GM10248 (cell line): ENCODE measurements around the gene SOCS3.

Source experiments
- CTCF ChIA-PET: fragments of 300-600 bp; sonication (Branson Sonifier 250); formaldehyde crosslinking; extraction: SDS; loops from one replicate; lab custom pipeline; 2021; ENCODE audit warnings: antibody characterized with exemption; lab: Yijun Ruan, JAX
- POLR2A ChIA-PET: fragments of 350-650 bp; sonication (Branson Sonifier 250); formaldehyde crosslinking; extraction: SDS; loops from one replicate; lab custom pipeline; 2020; ENCODE audit warnings: antibody characterized with exemption; lab: Yijun Ruan, JAX
- DNase-seq: peaks from one replicate; pipeline ENCODE4 v3.0.0; 2012; ENCODE audit errors: extremely low spot score
- CTCF ChIP-seq: IDR thresholded peaks from 2 replicates; pipeline ENCODE4 v1.5.1; 2012; ENCODE audit warnings: mild to moderate bottlenecking, low read depth; ENCODE audit errors: extremely low read depth, missing control alignments, control extremely low read depth

Gene SOCS3

GRCh38 chr17:78403822-78404221 lies 43.9 kb upstream of the SOCS3 start:
- ChIA-PET POLR2A (no interaction called here), CTCF (interaction anchor here (2.7 to 6.3 kb wide), 2 partner anchors 13 to 18 kb away, joined by 7 to 29 read pairs; no protein-coding TSS in a partner anchor)
- no peak for TF ChIP-seq CTCF
- no peak for DNase-seq

GRCh38 chr17:78401891-78402290 lies 42.0 kb upstream of the SOCS3 start:
- no peak for TF ChIP-seq CTCF
- ChIA-PET CTCF (interaction anchor here (0.7 to 6.3 kb wide), 6 partner anchors 11 to 317 kb away, joined by 3 to 29 read pairs (median 6); partner anchors contain the start of gene SOCS3), POLR2A (no interaction called here)
- no peak for DNase-seq

GRCh38 chr17:78401246-78401645 lies 41.4 kb upstream of the SOCS3 start:
- no peak for DNase-seq
- no peak for TF ChIP-seq CTCF
- ChIA-PET POLR2A (interaction anchor here (1.1 kb wide), 1 partner anchor 11 kb away, joined by 4 read pairs; no protein-coding TSS in a partner anchor), CTCF (interaction anchor here (0.7 to 6.3 kb wide), 5 partner anchors 10 to 316 kb away, joined by 3 to 29 read pairs (median 9); partner anchors contain the start of gene SOCS3)

- no peak for DNase-seq
- CTCF ChIA-PET = interaction anchor here (2.5 to 6.3 kb wide), 3 partner anchors 10 to 40 kb away, joined by 9 to 29 read pairs (median 11); partner anchors contain the start of gene SOCS3
- no peak for TF ChIP-seq CTCF
- POLR2A ChIA-PET = interaction anchor here (1.1 kb wide), 1 partner anchor 11 kb away, joined by 4 read pairs; no protein-coding TSS in a partner anchor
Measured at GRCh38 chr17:78400581-78401240, 40.8 kb upstream of the SOCS3 start.

GRCh38 chr17:78399693-78400144 lies 39.8 kb upstream of the SOCS3 start:
- CTCF ChIA-PET = interaction anchor here (2.5 to 6.3 kb wide), 3 partner anchors 9 to 39 kb away, joined by 9 to 29 read pairs (median 11); partner anchors contain the start of gene SOCS3
- no peak for TF ChIP-seq CTCF
- DNase-seq = no peak
- POLR2A ChIA-PET = no interaction called here

- no peak for DNase-seq
- POLR2A ChIA-PET = no interaction called here
- TF ChIP-seq CTCF = no peak
- CTCF ChIA-PET = no interaction called here
Measured at GRCh38 chr17:78399028-78399692, 39.3 kb upstream of the SOCS3 start.
